K562 (cell line): ENCODE data around the gene RPP21. TPM values are rescaled to one million over a fixed set of nuclear protein-coding genes. Genes with fewer than 3 reads are reported as not detected.
A peak's percentile ranks its signal among the peaks of the same experiment; 100 is the strongest.

Experiments used
- ADNP ChIP-seq: fragments of 200-800 bp; sonication (Bioruptor generic); IDR thresholded peaks from 2 replicates; pipeline ENCODE4 v1.6.1; 2016; ENCODE audit warnings: missing genetic modification characterization, missing compliant biosample characterization
- CGGBP1 ChIP-seq: fragments of 250-450 bp; sonication (Bioruptor Pico); IDR thresholded peaks from 2 replicates; pipeline ENCODE4 v1.9.0; 2021; ENCODE audit warnings: mild to moderate bottlenecking
- EHMT2 ChIP-seq: fragments of 450-650 bp; IDR thresholded peaks from 2 replicates; pipeline ENCODE4 v1.6.1; 2018; ENCODE audit warnings: antibody characterized with exemption
- GATAD2B ChIP-seq: fragments of 450-650 bp; IDR thresholded peaks from 2 replicates; pipeline ENCODE4 v1.6.1; 2017; ENCODE audit warnings: mild to moderate bottlenecking, borderline replicate concordance
- HOXB6 ChIP-seq: fragments of 250-450 bp; sonication (Bioruptor Pico); IDR thresholded peaks from 2 replicates; pipeline ENCODE4 v1.5.1; 2022; ENCODE audit warnings: mild to moderate bottlenecking, borderline replicate concordance
- MTA3 ChIP-seq: fragments of 450-650 bp; formaldehyde crosslinking; IDR thresholded peaks from 2 replicates; pipeline ENCODE4 v1.6.1; 2017; ENCODE audit warnings: mild to moderate bottlenecking, borderline replicate concordance
- NFXL1 ChIP-seq: fragments of 450-650 bp; formaldehyde crosslinking; IDR thresholded peaks from 2 replicates; pipeline ENCODE4 v1.4.0; 2021; ENCODE audit warnings: mild to moderate bottlenecking
- NR2C2 ChIP-seq, 2 experiments: fragments of 200-800 bp in 1 of 2; sonication (Bioruptor generic) in 1 of 2; sonication (generic) in 1 of 2; formaldehyde crosslinking in 1 of 2; IDR thresholded peaks; 2 replicates each; pipeline versions ENCODE4 v1.6.1 to v1.8.0; 2016 to 2022; ENCODE audit warnings: mild to moderate bottlenecking in 1 of 2, missing compliant biosample characterization in 1 of 2, missing genetic modification characterization in 1 of 2, missing genetic modification reagents in 1 of 2
- RBBP5 ChIP-seq: fragments of 200-600 bp; sonication (generic); IDR thresholded peaks from 2 replicates; pipeline ENCODE4 v1.6.1; 2012; ENCODE audit warnings: borderline replicate concordance, mild to moderate bottlenecking, low read length, control low read depth, inconsistent platforms; ENCODE audit not compliant: insufficient read depth, poor library complexity, severe bottlenecking
- RBM34 ChIP-seq: fragments of 200-400 bp; formaldehyde crosslinking; IDR thresholded peaks from 2 replicates; pipeline ENCODE4 v1.6.1; 2018; ENCODE audit warnings: low read length, borderline replicate concordance; ENCODE audit not compliant: insufficient read depth
- UBTF ChIP-seq, 2 experiments: IDR thresholded peaks; 2 replicates each; pipeline ENCODE4 v1.6.1; 2012; ENCODE audit warnings: improper control_type of control experiment in 2 of 2, low read depth in 2 of 2, low read length in 2 of 2, borderline replicate concordance in 1 of 2
- ZNF217 ChIP-seq: sonication (generic); formaldehyde crosslinking; IDR thresholded peaks from 2 replicates; pipeline ENCODE4 v1.8.0; 2022; ENCODE audit warnings: mild to moderate bottlenecking, missing genetic modification reagents
- polyA plus RNA-seq, 8 experiments: library from polyadenylated mRNA; depleted of rRNA in 4 of 8; stranded (reverse) in 5 of 8; unstranded in 3 of 8; fragments of >200 nt; fragmentation: Nextera tagmentation in 2 of 8; fragmentation: Illumina TruSeq in 1 of 8; extraction: Ambion mirVana in 2 of 8; extraction: Trizol in 1 of 8; gene quantifications; 2 replicates each; pipeline versions ENCODE4 v1.2.1 to v1.2.3, GENCODE V29; 2011 to 2014; ENCODE audit warnings: inconsistent platforms in 1 of 8, missing spikeins in 1 of 8
- total RNA-seq, 7 experiments: library from RNA; depleted of rRNA in 6 of 7; stranded (reverse); fragments of >200 nt in 6 of 7; fragmentation: Illumina TruSeq in 2 of 7; extraction: Trizol in 2 of 7; gene quantifications; 2 replicates each; pipeline versions ENCODE4 v1.2.1 to v1.2.3, GENCODE V29; 2011 to 2021; ENCODE audit warnings: low replicate concordance in 1 of 7
- TF ChIP-seq, protein P1 (sequence below), 2 experiments: fragments of 450-650 bp; formaldehyde crosslinking in 1 of 2; IDR thresholded peaks; 2 replicates each; pipeline versions ENCODE4 v1.4.0 to v1.6.1; 2014 to 2020; ENCODE audit warnings: mild to moderate bottlenecking in 2 of 2, borderline replicate concordance in 1 of 2, low read depth in 1 of 2
- TF ChIP-seq, protein P2 (sequence below): fragments of 450-650 bp; IDR thresholded peaks from 2 replicates; pipeline ENCODE4 v1.6.1; 2016; ENCODE audit warnings: borderline replicate concordance

The RPP21 gene
- total and polyA plus RNA-seq, 9 of the 15 experiments (the other 6 are each of a cell fraction or from before 2014, with no cell fraction given): 62.1 to 362 (median 166) TPM

GRCh38 chr6:30340589-30341054, 4.3 kb upstream of the RPP21 start (continued):
- TF ChIP-seq, protein P1, sequence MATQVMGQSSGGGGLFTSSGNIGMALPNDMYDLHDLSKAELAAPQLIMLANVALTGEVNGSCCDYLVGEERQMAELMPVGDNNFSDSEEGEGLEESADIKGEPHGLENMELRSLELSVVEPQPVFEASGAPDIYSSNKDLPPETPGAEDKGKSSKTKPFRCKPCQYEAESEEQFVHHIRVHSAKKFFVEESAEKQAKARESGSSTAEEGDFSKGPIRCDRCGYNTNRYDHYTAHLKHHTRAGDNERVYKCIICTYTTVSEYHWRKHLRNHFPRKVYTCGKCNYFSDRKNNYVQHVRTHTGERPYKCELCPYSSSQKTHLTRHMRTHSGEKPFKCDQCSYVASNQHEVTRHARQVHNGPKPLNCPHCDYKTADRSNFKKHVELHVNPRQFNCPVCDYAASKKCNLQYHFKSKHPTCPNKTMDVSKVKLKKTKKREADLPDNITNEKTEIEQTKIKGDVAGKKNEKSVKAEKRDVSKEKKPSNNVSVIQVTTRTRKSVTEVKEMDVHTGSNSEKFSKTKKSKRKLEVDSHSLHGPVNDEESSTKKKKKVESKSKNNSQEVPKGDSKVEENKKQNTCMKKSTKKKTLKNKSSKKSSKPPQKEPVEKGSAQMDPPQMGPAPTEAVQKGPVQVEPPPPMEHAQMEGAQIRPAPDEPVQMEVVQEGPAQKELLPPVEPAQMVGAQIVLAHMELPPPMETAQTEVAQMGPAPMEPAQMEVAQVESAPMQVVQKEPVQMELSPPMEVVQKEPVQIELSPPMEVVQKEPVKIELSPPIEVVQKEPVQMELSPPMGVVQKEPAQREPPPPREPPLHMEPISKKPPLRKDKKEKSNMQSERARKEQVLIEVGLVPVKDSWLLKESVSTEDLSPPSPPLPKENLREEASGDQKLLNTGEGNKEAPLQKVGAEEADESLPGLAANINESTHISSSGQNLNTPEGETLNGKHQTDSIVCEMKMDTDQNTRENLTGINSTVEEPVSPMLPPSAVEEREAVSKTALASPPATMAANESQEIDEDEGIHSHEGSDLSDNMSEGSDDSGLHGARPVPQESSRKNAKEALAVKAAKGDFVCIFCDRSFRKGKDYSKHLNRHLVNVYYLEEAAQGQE (IDR thresholded peaks at IDR 0.05; ENCODE audit: borderline replicate concordance): no peak
- TF ChIP-seq, protein P1 (CRISPR knock-in tag; IDR thresholded peaks at IDR 0.05; ENCODE audit: low read depth): no peak
- no peak for TF ChIP-seq HOXB6 (CRISPR knock-in tag)
- TF ChIP-seq, protein P2, sequence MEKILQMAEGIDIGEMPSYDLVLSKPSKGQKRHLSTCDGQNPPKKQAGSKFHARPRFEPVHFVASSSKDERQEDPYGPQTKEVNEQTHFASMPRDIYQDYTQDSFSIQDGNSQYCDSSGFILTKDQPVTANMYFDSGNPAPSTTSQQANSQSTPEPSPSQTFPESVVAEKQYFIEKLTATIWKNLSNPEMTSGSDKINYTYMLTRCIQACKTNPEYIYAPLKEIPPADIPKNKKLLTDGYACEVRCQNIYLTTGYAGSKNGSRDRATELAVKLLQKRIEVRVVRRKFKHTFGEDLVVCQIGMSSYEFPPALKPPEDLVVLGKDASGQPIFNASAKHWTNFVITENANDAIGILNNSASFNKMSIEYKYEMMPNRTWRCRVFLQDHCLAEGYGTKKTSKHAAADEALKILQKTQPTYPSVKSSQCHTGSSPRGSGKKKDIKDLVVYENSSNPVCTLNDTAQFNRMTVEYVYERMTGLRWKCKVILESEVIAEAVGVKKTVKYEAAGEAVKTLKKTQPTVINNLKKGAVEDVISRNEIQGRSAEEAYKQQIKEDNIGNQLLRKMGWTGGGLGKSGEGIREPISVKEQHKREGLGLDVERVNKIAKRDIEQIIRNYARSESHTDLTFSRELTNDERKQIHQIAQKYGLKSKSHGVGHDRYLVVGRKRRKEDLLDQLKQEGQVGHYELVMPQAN: no peak
- TF ChIP-seq NR2C2 (CRISPR knock-in tag; IDR thresholded peaks at IDR 0.05): no peak
- TF ChIP-seq NR2C2 (tag; IDR thresholded peaks at IDR 0.05): no peak
- 0 out of 2 replicates have a peak, but pooled peaks have one; percentile 29 for TF ChIP-seq ADNP (tag)
- TF ChIP-seq GATAD2B: peak; percentile 48; the same call in 1 of the 2 replicates
- TF ChIP-seq NFXL1 (CRISPR knock-in tag): no peak
- TF ChIP-seq EHMT2: no peak
- TF ChIP-seq ZNF217 (CRISPR knock-in tag): no peak
- no peak for TF ChIP-seq RBBP5
- no peak for TF ChIP-seq RBM34
- TF ChIP-seq CGGBP1 (CRISPR knock-in tag): no peak
- TF ChIP-seq UBTF (IDR thresholded peaks at IDR 0.05; ENCODE audit: borderline replicate concordance in 1 of 2, low read depth in 2 of 2, low read length in 2 of 2): no peak
- no peak for TF ChIP-seq MTA3
